Mesenchymal stem cell (in vitro differentiated cells and primary cell): ENCODE results near the gene CCDC200.

ENCODE experiments used
- DNase-seq: peaks from one replicate; pipeline ENCODE4 v3.0.0-alpha.2; 2013
- H2AFZ ChIP-seq: one replicate; pipeline ENCODE4 v1.6.1; 2013; ENCODE audit warnings: low read depth, mild to moderate bottlenecking, control low read depth, inconsistent platforms, low read length, moderate library complexity
- H2AK5ac ChIP-seq: 2 replicates; pipeline ENCODE4 v1.6.1; 2013; ENCODE audit warnings: low read length, moderate library complexity, mild to moderate bottlenecking, inconsistent platforms; ENCODE audit not compliant: severe bottlenecking
- H2BK120ac ChIP-seq: one replicate; pipeline ENCODE4 v1.6.1; 2013; ENCODE audit warnings: low read depth, mild to moderate bottlenecking, inconsistent platforms, low read length, moderate library complexity
- H2BK12ac ChIP-seq, 2 experiments: one replicate each; pipeline ENCODE4 v1.6.1; 2013; ENCODE audit warnings: inconsistent platforms in 2 of 2, low read length in 2 of 2, mild to moderate bottlenecking in 2 of 2, moderate library complexity in 2 of 2, control low read depth in 1 of 2
- H2BK15ac ChIP-seq: one replicate; pipeline ENCODE4 v1.6.1; 2013; ENCODE audit warnings: mild to moderate bottlenecking, low read depth, inconsistent platforms; ENCODE audit not compliant: poor library complexity, severe bottlenecking
- H2BK5ac ChIP-seq: 2 replicates; pipeline ENCODE4 v1.6.1; 2013; ENCODE audit warnings: low read depth, mild to moderate bottlenecking, low read length, control low read depth, inconsistent platforms; ENCODE audit not compliant: poor library complexity, severe bottlenecking
- H3K14ac ChIP-seq, 2 experiments: one replicate each; pipeline ENCODE4 v1.6.1; 2013; ENCODE audit warnings: inconsistent platforms in 2 of 2, low read length in 2 of 2, control low read depth in 1 of 2, mild to moderate bottlenecking in 1 of 2, moderate library complexity in 1 of 2
- H3K18ac ChIP-seq, 2 experiments: one replicate each; pipeline ENCODE4 v1.6.1; 2013; ENCODE audit warnings: inconsistent platforms in 2 of 2, low read length in 2 of 2, control low read depth in 1 of 2, low read depth in 1 of 2, mild to moderate bottlenecking in 1 of 2
- H3K23ac ChIP-seq, 2 experiments: one replicate each; pipeline ENCODE4 v1.6.1; 2013; ENCODE audit warnings: inconsistent platforms in 2 of 2, low read length in 2 of 2, mild to moderate bottlenecking in 2 of 2, moderate library complexity in 2 of 2, control low read depth in 1 of 2
- H3K27ac ChIP-seq: 2 replicates; pipeline ENCODE4 v1.5.1; 2013; ENCODE audit warnings: mild to moderate bottlenecking, moderate library complexity, low read length, control low read depth, inconsistent platforms; ENCODE audit not compliant: poor library complexity, severe bottlenecking
- H3K27me3 ChIP-seq, 2 experiments: 2 replicates each; pipeline versions ENCODE4 v1.6.1 to v1.7.0; 2013; ENCODE audit warnings: low read length in 2 of 2, mild to moderate bottlenecking in 2 of 2, moderate library complexity in 2 of 2, control low read depth in 1 of 2, inconsistent platforms in 1 of 2; ENCODE audit not compliant: control insufficient read depth in 1 of 2, insufficient read depth in 1 of 2
- H3K36me3 ChIP-seq, 2 experiments: 2 replicates each; pipeline versions ENCODE4 v1.6.1 to v1.7.0; 2013; ENCODE audit warnings: low read length in 2 of 2, control low read depth in 1 of 2, inconsistent platforms in 1 of 2, low read depth in 1 of 2, mild to moderate bottlenecking in 1 of 2; ENCODE audit not compliant: insufficient read depth in 2 of 2, control insufficient read depth in 1 of 2
- H3K4ac ChIP-seq, 2 experiments: one replicate each; pipeline ENCODE4 v1.6.1; 2013; ENCODE audit warnings: inconsistent platforms in 2 of 2, low read length in 2 of 2, mild to moderate bottlenecking in 2 of 2, moderate library complexity in 2 of 2, control low read depth in 1 of 2, low read depth in 1 of 2
- H3K4me1 ChIP-seq: 2 replicates; pipeline ENCODE4 v1.6.1; 2013; ENCODE audit warnings: low read depth, low read length, control low read depth; ENCODE audit not compliant: control insufficient read depth, insufficient read depth
- H3K4me2 ChIP-seq: 2 replicates; pipeline ENCODE4 v1.6.1; 2013; ENCODE audit warnings: low read length, mild to moderate bottlenecking, inconsistent platforms; ENCODE audit not compliant: poor library complexity, severe bottlenecking
- H3K4me3 ChIP-seq, 2 experiments: 2 replicates each; pipeline versions ENCODE4 v1.5.1 to v1.7.0; 2013; ENCODE audit warnings: low read length in 2 of 2, mild to moderate bottlenecking in 2 of 2, control low read depth in 1 of 2, low read depth in 1 of 2; ENCODE audit not compliant: insufficient read depth in 1 of 2
- H3K79me1 ChIP-seq: replicated peaks from 2 replicates; pipeline ENCODE4 v1.6.1; 2013; ENCODE audit warnings: mild to moderate bottlenecking, control low read depth, low read length, inconsistent platforms; ENCODE audit not compliant: poor library complexity, severe bottlenecking
- H3K9ac ChIP-seq: 2 replicates; pipeline ENCODE4 v1.7.0; 2013; ENCODE audit warnings: mild to moderate bottlenecking, low read length, moderate library complexity
- H3K9me3 ChIP-seq: 2 replicates; pipeline ENCODE4 v1.7.0; 2013; ENCODE audit warnings: mild to moderate bottlenecking, low read length; ENCODE audit not compliant: control insufficient read depth
- H4K8ac ChIP-seq: one replicate; pipeline ENCODE4 v1.6.1; 2013; ENCODE audit warnings: inconsistent platforms, mild to moderate bottlenecking, low read length, moderate library complexity
- H4K91ac ChIP-seq: one replicate; pipeline ENCODE4 v1.6.1; 2013; ENCODE audit warnings: mild to moderate bottlenecking, low read length, inconsistent platforms
- WGBS: methylation state at CpG from one replicate; pipeline ENCODE4 v1.1.7; 2013; ENCODE audit warnings: mixed read lengths; 5-methylcytosine and 5-hydroxymethylcytosine counted together

Gene CCDC200

DNA sequence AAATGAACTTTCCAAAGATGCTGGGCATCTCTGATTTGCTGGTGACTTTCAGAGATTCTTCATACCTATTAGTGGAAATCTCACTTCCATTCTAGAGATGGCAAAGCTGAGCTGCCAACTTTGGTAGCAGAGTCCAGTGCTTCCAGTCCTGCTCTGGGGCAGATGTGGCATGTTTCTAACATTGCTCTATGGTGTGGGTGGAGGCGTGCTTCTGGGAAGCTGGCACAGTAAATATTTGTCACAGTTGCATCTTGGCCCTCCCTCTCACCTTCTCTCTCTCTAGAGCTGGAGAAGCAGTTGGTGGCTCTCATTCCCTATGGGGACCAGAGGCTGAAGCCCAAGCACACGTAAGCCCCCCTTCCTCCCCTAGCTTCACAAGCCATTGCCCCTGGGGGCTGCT, 14.9 kb downstream of the CCDC200 start:
- Histone ChIP-seq H2AFZ (no peak overlapping the region), H2BK5ac (no peak overlapping the region), H3K27me3 (no peaks in the 10 kb centered on the region), H3K4me2 (no peak overlapping the region), H3K79me1 (peaks cover 27% of the 10 kb centered on the region), H2BK12ac (no peak overlapping the region), H3K4me1 (peaks cover 10% of the 10 kb centered on the region), H2AK5ac (no peak overlapping the region), H3K4me3 (no peak overlapping the region), H3K14ac (no peak overlapping the region), H3K27ac (no peak overlapping the region), H4K91ac (no peak overlapping the region), H3K9me3 (no peaks in the 10 kb centered on the region), H3K18ac (no peak overlapping the region), H4K8ac (no peak overlapping the region), H2BK120ac (no peak overlapping the region), H3K4ac (no peak overlapping the region), H3K36me3 (peaks cover 37 to 58% of the 10 kb centered on the region in 2 experiments), H3K9ac (no peak overlapping the region), H2BK15ac (no peak overlapping the region), H3K23ac (no peak overlapping the region)
- no peak for DNase-seq
- WGBS = 94% methylated on average over 2 of the region's 2 CpGs

GRCh38 chr17:43212641-43213490, 15.6 kb downstream of the CCDC200 start:
- Histone ChIP-seq H3K4ac (no peak overlapping the region), H3K36me3 (peaks cover 38 to 63% of the 10 kb centered on the region in 2 experiments), H3K79me1 (peaks cover 27% of the 10 kb centered on the region), H3K9ac (peak overlapping the region; percentile 94), H2BK120ac (no peak overlapping the region), H2BK15ac (no peak overlapping the region), H4K91ac (no peak overlapping the region), H3K4me2 (peak overlapping the region; percentile 88), H2BK5ac (no peak overlapping the region), H3K9me3 (no peaks in the 10 kb centered on the region), H3K23ac (no peak overlapping the region), H3K27me3 (no peaks in the 10 kb centered on the region), H4K8ac (no peak overlapping the region), H3K4me3 (peak overlapping the region in 1 of 2 experiments; percentile 87), H3K14ac (no peak overlapping the region), H3K4me1 (peaks cover 10% of the 10 kb centered on the region), H3K18ac (peak overlapping the region in 1 of 2 experiments; percentile 40), H2AFZ (no peak overlapping the region), H3K27ac (no peak overlapping the region), H2AK5ac (no peak overlapping the region), H2BK12ac (no peak overlapping the region)
- WGBS = 94% methylated on average over 7 of the region's 7 CpGs
- DNase-seq = no peak

- H2AFZ ChIP-seq = peak within 1 kb of the TSS; percentile 81
- H4K91ac ChIP-seq = peak within 1 kb of the TSS; percentile 48
- peak within 1 kb of the TSS; percentile 61 for H2BK120ac ChIP-seq
- peak within 1 kb of the TSS; percentile 26 for H2BK15ac ChIP-seq
- peaks cover 32 to 63% of the 10 kb centered on the region in 2 experiments for H3K36me3 ChIP-seq
- no peak within 1 kb of the TSS for H2BK5ac ChIP-seq
- H3K27ac ChIP-seq = peak within 1 kb of the TSS; percentile 88
- peak within 1 kb of the TSS; percentile 77 for H2AK5ac ChIP-seq
- peak within 1 kb of the TSS; percentile 88 for H3K4me2 ChIP-seq
- H3K14ac ChIP-seq = peak within 1 kb of the TSS in 1 of 2 experiments; percentile 92
- peak within 1 kb of the TSS; percentile 32 to 37 for H3K4ac ChIP-seq
- H2BK12ac ChIP-seq = peak within 1 kb of the TSS in 1 of 2 experiments; percentile 18
- H3K4me3 ChIP-seq = peak within 1 kb of the TSS; percentile 56 to 87
- peak within 1 kb of the TSS in 1 of 2 experiments; percentile 78 for H3K23ac ChIP-seq
- peak within 1 kb of the TSS; percentile 94 for H3K9ac ChIP-seq
- H4K8ac ChIP-seq = peak within 1 kb of the TSS; percentile 80
- peaks cover 27% of the 10 kb centered on the region for H3K79me1 ChIP-seq
- peak within 1 kb of the TSS; percentile 40 to 87 for H3K18ac ChIP-seq
- no peaks in the 10 kb centered on the region for H3K27me3 ChIP-seq
- WGBS = 1% methylated on average over 38 of the region's 54 CpGs
- H3K9me3 ChIP-seq = no peaks in the 10 kb centered on the region
- peaks cover 8% of the 10 kb centered on the region for H3K4me1 ChIP-seq
- DNase-seq = peak; percentile 91
Observed at GRCh38 chr17:43211480-43212402, 16.7 kb downstream of the CCDC200 start, which contains the start of gene TMEM106A. TSS of gene TMEM106A (plus strand) at chr17:43211875. CDS start at chr17:43213042, 1,167 bp downstream.
